WTC11 (cell line): ENCODE data around the gene KSR1. TPM values are rescaled to one million over a fixed set of nuclear protein-coding genes. Genes with fewer than 3 reads are reported as not detected.

Experiments
- ATAC-seq: fragments of 200-7000 bp; cut with Tn5 transposase; 2 replicates; pipeline ENCODE4 v1.10.0; 2021; ENCODE audit warnings: mild to moderate bottlenecking, moderate library complexity
- CTCF ChIA-PET: fragments of 300-600 bp; sonication (Branson Sonifier 250); formaldehyde crosslinking; loops from one replicate; lab custom pipeline; 2021; ENCODE audit warnings: antibody characterized with exemption; lab: Charles Lee
- POLR2A ChIA-PET: fragments of 350-600 bp; sonication (Branson Sonifier 250); formaldehyde crosslinking; loops from one replicate; lab custom pipeline; 2021; ENCODE audit warnings: antibody characterized with exemption; lab: Charles Lee
- DNase-seq: peaks from one replicate; pipeline ENCODE4 v3.0.0; 2021; ENCODE audit warnings: low spot score
- H3K27ac Mint-ChIP-seq: 2 replicates; pipeline ENCODE4 v1.8.0; 2021; ENCODE audit warnings: mixed read lengths
- H3K27me3 Mint-ChIP-seq: 2 replicates; pipeline ENCODE4 v1.8.0; 2021; ENCODE audit warnings: low read depth, mild to moderate bottlenecking, moderate library complexity, mixed read lengths
- H3K36me3 Mint-ChIP-seq: 2 replicates; pipeline ENCODE4 v1.8.0; 2021; ENCODE audit warnings: mixed read lengths
- H3K4me1 Mint-ChIP-seq: 2 replicates; pipeline ENCODE4 v1.8.0; 2022; ENCODE audit warnings: mixed read lengths
- H3K4me3 Mint-ChIP-seq: 2 replicates; pipeline ENCODE4 v1.8.0; 2021; ENCODE audit warnings: mild to moderate bottlenecking, moderate library complexity, mixed read lengths
- H3K9me3 Mint-ChIP-seq: 2 replicates; pipeline ENCODE4 v1.8.0; 2021; ENCODE audit warnings: mixed read lengths
- ATF1 ChIP-seq: sonication (generic); formaldehyde crosslinking; IDR thresholded peaks from 2 replicates; pipeline ENCODE4 v1.8.1; 2023; ENCODE audit warnings: mild to moderate bottlenecking, moderate library complexity, missing genetic modification reagents
- CBFB ChIP-seq: sonication (generic); formaldehyde crosslinking; IDR thresholded peaks from 2 replicates; pipeline ENCODE4 v1.8.1; 2022; ENCODE audit warnings: mild to moderate bottlenecking, low read depth, missing genetic modification reagents
- ELF4 ChIP-seq: sonication (generic); formaldehyde crosslinking; IDR thresholded peaks from 2 replicates; pipeline ENCODE4 v1.8.1; 2022; ENCODE audit warnings: low read depth, mild to moderate bottlenecking, moderate library complexity, missing genetic modification reagents
- ERG ChIP-seq: fragments of 250-450 bp; sonication (Bioruptor Pico); IDR thresholded peaks from 2 replicates; pipeline ENCODE4 v1.8.0; 2021; ENCODE audit warnings: mild to moderate bottlenecking
- FOXK1 ChIP-seq: sonication (generic); formaldehyde crosslinking; IDR thresholded peaks from 2 replicates; pipeline ENCODE4 v1.8.0; 2022; ENCODE audit warnings: mild to moderate bottlenecking, moderate library complexity, missing genetic modification reagents
- FOXP1 ChIP-seq: sonication (generic); formaldehyde crosslinking; IDR thresholded peaks from 2 replicates; pipeline ENCODE4 v1.8.0; 2022; ENCODE audit warnings: missing genetic modification reagents, mild to moderate bottlenecking, moderate library complexity, borderline replicate concordance
- GABPB1 ChIP-seq: sonication (generic); formaldehyde crosslinking; IDR thresholded peaks from 2 replicates; pipeline ENCODE4 v1.8.1; 2023; ENCODE audit warnings: mild to moderate bottlenecking, missing genetic modification reagents
- GRHL2 ChIP-seq: fragments of 250-450 bp; sonication (Bioruptor Pico); IDR thresholded peaks from 2 replicates; pipeline ENCODE4 v1.8.0; 2022; ENCODE audit warnings: mild to moderate bottlenecking, moderate library complexity; ENCODE audit not compliant: insufficient replicate concordance, severe bottlenecking
- HMGXB4 ChIP-seq: sonication (generic); formaldehyde crosslinking; IDR thresholded peaks from 2 replicates; pipeline ENCODE4 v1.8.1; 2023; ENCODE audit warnings: mild to moderate bottlenecking, moderate library complexity, missing genetic modification reagents
- IRF2 ChIP-seq: sonication (generic); formaldehyde crosslinking; IDR thresholded peaks from 2 replicates; pipeline ENCODE4 v1.8.0; 2022; ENCODE audit warnings: low read depth, missing genetic modification reagents, borderline replicate concordance
- NFATC4 ChIP-seq: fragments of 250-450 bp; sonication (Bioruptor Pico); IDR thresholded peaks from 2 replicates; pipeline ENCODE4 v1.9.0; 2021; ENCODE audit warnings: mild to moderate bottlenecking
- NR1H2 ChIP-seq: sonication (generic); formaldehyde crosslinking; IDR thresholded peaks from 2 replicates; pipeline ENCODE4 v1.9.0; 2021; ENCODE audit warnings: mild to moderate bottlenecking, moderate library complexity, missing genetic modification reagents
- NR2C2 ChIP-seq: sonication (generic); formaldehyde crosslinking; IDR thresholded peaks from 2 replicates; pipeline ENCODE4 v1.8.0; 2022; ENCODE audit warnings: mild to moderate bottlenecking, missing genetic modification reagents
- SP1 ChIP-seq: sonication (generic); formaldehyde crosslinking; conservative IDR thresholded peaks from 2 replicates; pipeline ENCODE4 v1.8.1; 2022; ENCODE audit warnings: missing genetic modification reagents
- TCF7 ChIP-seq: sonication (generic); formaldehyde crosslinking; IDR thresholded peaks from 2 replicates; pipeline ENCODE4 v1.8.0; 2022; ENCODE audit warnings: mild to moderate bottlenecking, low read depth, missing genetic modification reagents, moderate library complexity
- TEAD4 ChIP-seq: sonication (generic); formaldehyde crosslinking; IDR thresholded peaks from 2 replicates; pipeline ENCODE4 v1.8.0; 2022; ENCODE audit warnings: mild to moderate bottlenecking, missing genetic modification reagents
- ZBTB21 ChIP-seq: sonication (generic); formaldehyde crosslinking; IDR thresholded peaks from 2 replicates; pipeline ENCODE4 v1.8.1; 2023; ENCODE audit warnings: mild to moderate bottlenecking, missing genetic modification reagents, borderline replicate concordance
- ZNF121 ChIP-seq: sonication (generic); formaldehyde crosslinking; IDR thresholded peaks from 2 replicates; pipeline ENCODE4 v1.8.0; 2023; ENCODE audit warnings: missing genetic modification reagents
- ZNF396 ChIP-seq: fragments of 250-450 bp; sonication (Bioruptor Pico); IDR thresholded peaks from 2 replicates; pipeline ENCODE4 v1.8.0; 2021; ENCODE audit warnings: mild to moderate bottlenecking, moderate library complexity, borderline replicate concordance
- ZNF425 ChIP-seq: fragments of 250-450 bp; sonication (Bioruptor Pico); conservative IDR thresholded peaks from 2 replicates; pipeline ENCODE4 v1.9.0; 2021; ENCODE audit warnings: mild to moderate bottlenecking
- total RNA-seq: library from RNA; stranded (reverse); gene quantifications from 3 replicates; pipeline ENCODE4 v1.2.3, GENCODE V29; 2021
- TF ChIP-seq, protein P1 (sequence below): sonication (generic); formaldehyde crosslinking; IDR thresholded peaks from 2 replicates; pipeline ENCODE4 v1.8.1; 2023; ENCODE audit warnings: mild to moderate bottlenecking, missing genetic modification reagents
- TF ChIP-seq, protein P2 (sequence below): sonication (generic); formaldehyde crosslinking; IDR thresholded peaks from 2 replicates; pipeline ENCODE4 v1.8.1; 2022; ENCODE audit warnings: mild to moderate bottlenecking, moderate library complexity, missing genetic modification reagents
- TF ChIP-seq, protein P3 (sequence below): sonication (generic); formaldehyde crosslinking; IDR thresholded peaks from 2 replicates; pipeline ENCODE4 v1.8.0; 2022; ENCODE audit warnings: mild to moderate bottlenecking, missing genetic modification reagents

KSR1 gene
- total RNA-seq, 1 experiment from 2014 or later, result 45.5 TPM

GRCh38 chr17:27595208-27595607, 139.0 kb downstream of the KSR1 start (continued):
- TF ChIP-seq TCF7 (CRISPR knock-in tag) (no peak), ERG (CRISPR knock-in tag) (no peak), IRF2 (CRISPR knock-in tag) (no peak), NR2C2 (CRISPR knock-in tag) (no peak), FOXP1 (no peak), ZNF425 (CRISPR knock-in tag) (no peak), NR1H2 (CRISPR knock-in tag) (no peak)

DNA sequence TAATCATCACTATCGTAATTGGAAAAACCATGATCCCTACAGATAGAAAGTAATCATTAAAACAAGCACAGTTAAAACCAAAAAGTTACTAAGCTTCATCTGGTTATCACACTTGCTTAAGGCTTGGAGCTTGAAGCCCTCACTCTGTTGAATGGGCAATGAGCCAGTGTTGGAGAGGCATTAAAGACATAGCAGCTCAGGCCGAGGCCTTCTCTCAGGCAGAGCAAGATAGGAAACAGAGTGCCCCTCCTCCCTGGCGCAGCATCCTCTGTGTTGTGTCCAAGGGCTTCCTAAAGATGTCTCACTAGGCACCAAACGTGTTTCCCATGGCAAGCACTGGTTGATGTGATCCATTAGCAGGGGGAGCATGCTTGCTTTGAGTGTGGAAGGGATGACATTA, 139.8 kb downstream of the KSR1 start:
- no peaks in the 10 kb centered on the region for H3K27me3 Mint-ChIP-seq
- no peak overlapping the region; the same call in 1 of the 2 replicates for H3K27ac Mint-ChIP-seq
- ChIA-PET CTCF (interaction anchor here (1.1 to 3.2 kb wide), 4 partner anchors 19 to 263 kb away, joined by 3 to 12 read pairs (median 4); partner anchors contain the start of gene KSR1), POLR2A (no interaction called here)
- no peaks in the 10 kb centered on the region for H3K9me3 Mint-ChIP-seq
- H3K4me3 Mint-ChIP-seq, result no peak overlapping the region
- ATAC-seq (no peak), DNase-seq (no peak)
- H3K36me3 Mint-ChIP-seq, result peaks cover 2% of the 10 kb centered on the region; the same call in 1 of the 2 replicates
- H3K4me1 Mint-ChIP-seq, result peaks cover 3% of the 10 kb centered on the region
- TF ChIP-seq, protein P1, sequence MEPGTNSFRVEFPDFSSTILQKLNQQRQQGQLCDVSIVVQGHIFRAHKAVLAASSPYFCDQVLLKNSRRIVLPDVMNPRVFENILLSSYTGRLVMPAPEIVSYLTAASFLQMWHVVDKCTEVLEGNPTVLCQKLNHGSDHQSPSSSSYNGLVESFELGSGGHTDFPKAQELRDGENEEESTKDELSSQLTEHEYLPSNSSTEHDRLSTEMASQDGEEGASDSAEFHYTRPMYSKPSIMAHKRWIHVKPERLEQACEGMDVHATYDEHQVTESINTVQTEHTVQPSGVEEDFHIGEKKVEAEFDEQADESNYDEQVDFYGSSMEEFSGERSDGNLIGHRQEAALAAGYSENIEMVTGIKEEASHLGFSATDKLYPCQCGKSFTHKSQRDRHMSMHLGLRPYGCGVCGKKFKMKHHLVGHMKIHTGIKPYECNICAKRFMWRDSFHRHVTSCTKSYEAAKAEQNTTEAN, result no peak
- TF ChIP-seq TEAD4 (CRISPR knock-in tag) (no peak), GRHL2 (CRISPR knock-in tag) (no peak), ELF4 (CRISPR knock-in tag) (no peak), FOXK1 (CRISPR knock-in tag) (no peak), ZNF396 (no peak), NFATC4 (CRISPR knock-in tag) (no peak), HMGXB4 (CRISPR knock-in tag) (no peak), GABPB1 (CRISPR knock-in tag) (no peak), IRF2 (CRISPR knock-in tag) (no peak), ZNF121 (CRISPR knock-in tag) (no peak)

- no peaks in the 10 kb centered on the region for H3K4me1 Mint-ChIP-seq
- H3K4me3 Mint-ChIP-seq, result no peak overlapping the region
- no peak for ATAC-seq
- no peaks in the 10 kb centered on the region for H3K27me3 Mint-ChIP-seq
- DNase-seq, result no peak
- TF ChIP-seq ATF1 (CRISPR knock-in tag) (no peak), CBFB (CRISPR knock-in tag) (no peak), ZBTB21 (CRISPR knock-in tag) (no peak), GRHL2 (CRISPR knock-in tag) (no peak), SP1 (CRISPR knock-in tag) (no peak)
- TF ChIP-seq, protein P2, sequence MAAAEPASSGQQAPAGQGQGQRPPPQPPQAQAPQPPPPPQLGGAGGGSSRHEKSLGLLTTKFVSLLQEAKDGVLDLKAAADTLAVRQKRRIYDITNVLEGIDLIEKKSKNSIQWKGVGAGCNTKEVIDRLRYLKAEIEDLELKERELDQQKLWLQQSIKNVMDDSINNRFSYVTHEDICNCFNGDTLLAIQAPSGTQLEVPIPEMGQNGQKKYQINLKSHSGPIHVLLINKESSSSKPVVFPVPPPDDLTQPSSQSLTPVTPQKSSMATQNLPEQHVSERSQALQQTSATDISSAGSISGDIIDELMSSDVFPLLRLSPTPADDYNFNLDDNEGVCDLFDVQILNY (CRISPR knock-in tag), result no peak
- TF ChIP-seq, protein P3, sequence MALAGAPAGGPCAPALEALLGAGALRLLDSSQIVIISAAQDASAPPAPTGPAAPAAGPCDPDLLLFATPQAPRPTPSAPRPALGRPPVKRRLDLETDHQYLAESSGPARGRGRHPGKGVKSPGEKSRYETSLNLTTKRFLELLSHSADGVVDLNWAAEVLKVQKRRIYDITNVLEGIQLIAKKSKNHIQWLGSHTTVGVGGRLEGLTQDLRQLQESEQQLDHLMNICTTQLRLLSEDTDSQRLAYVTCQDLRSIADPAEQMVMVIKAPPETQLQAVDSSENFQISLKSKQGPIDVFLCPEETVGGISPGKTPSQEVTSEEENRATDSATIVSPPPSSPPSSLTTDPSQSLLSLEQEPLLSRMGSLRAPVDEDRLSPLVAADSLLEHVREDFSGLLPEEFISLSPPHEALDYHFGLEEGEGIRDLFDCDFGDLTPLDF (CRISPR knock-in tag), result no peak
- H3K36me3 Mint-ChIP-seq, result peaks cover 7% of the 10 kb centered on the region
- POLR2A ChIA-PET, result no interaction called here
- no peaks in the 10 kb centered on the region for H3K9me3 Mint-ChIP-seq
- H3K27ac Mint-ChIP-seq, result no peak overlapping the region
- CTCF ChIA-PET, result interaction anchor here (1.1 to 3.2 kb wide), 4 partner anchors 58 to 360 kb away, joined by 3 to 12 read pairs (median 5); partner anchors contain the start of gene KSR1
These were observed 140.4 kb downstream of the KSR1 start for GRCh38 chr17:27596566-27597187.
